CD4-positive, CD25-positive, alpha-beta regulatory T cell (primary cell): ENCODE results near the gene NTM. TPM values are rescaled to one million over a fixed set of nuclear protein-coding genes. Genes with fewer than 3 reads are reported as not detected.

Experiments
- ATAC-seq, 2 donors: fragments of 150-1000 bp; cut with Tn5 transposase; one replicate each; pipeline ENCODE4 v1.10.0; 2021; ENCODE audit warnings: low read depth in 2 of 2, moderate number of reproducible peaks in 2 of 2, moderate library complexity in 1 of 2
- DNase-seq, 3 donors: peaks; one replicate each; pipeline versions ENCODE4 v3.0.0 to v3.0.0-alpha.2; 2012 to 2022; ENCODE audit warnings: mixed read lengths in 1 of 3
- H3K27ac ChIP-seq: one replicate; pipeline ENCODE4 v1.7.0; 2013; ENCODE audit warnings: mild to moderate bottlenecking, low read length; ENCODE audit not compliant: insufficient read depth, poor library complexity, severe bottlenecking
- H3K27me3 ChIP-seq: one replicate; pipeline ENCODE4 v1.7.0; 2013; ENCODE audit warnings: low read length; ENCODE audit not compliant: control insufficient read depth, insufficient read depth
- H3K36me3 ChIP-seq: one replicate; pipeline ENCODE4 v1.7.0; 2013; ENCODE audit warnings: mild to moderate bottlenecking, low read length, moderate library complexity; ENCODE audit not compliant: control insufficient read depth, insufficient read depth
- H3K4me1 ChIP-seq: 2 replicates; pipeline ENCODE4 v1.7.0; 2013; ENCODE audit warnings: mild to moderate bottlenecking, low read length; ENCODE audit not compliant: insufficient read depth, control insufficient read depth, poor library complexity, severe bottlenecking
- H3K4me3 ChIP-seq: one replicate; pipeline ENCODE4 v1.7.0; 2013; ENCODE audit warnings: low read depth, mild to moderate bottlenecking, low read length, moderate library complexity
- H3K9me3 ChIP-seq, 2 experiments: 1 replicate in 1 of 2; 2 replicates in 1 of 2; pipeline ENCODE4 v1.7.0; 2013; ENCODE audit warnings: low read length in 2 of 2, mild to moderate bottlenecking in 1 of 2, moderate library complexity in 1 of 2; ENCODE audit not compliant: control insufficient read depth in 2 of 2
- H3K27ac Mint-ChIP-seq, 3 donors: one replicate each; pipeline ENCODE4 v1.8.0; 2020 to 2022; ENCODE audit warnings: mild to moderate bottlenecking in 3 of 3, mixed read lengths in 3 of 3, moderate library complexity in 2 of 3
- H3K27me3 Mint-ChIP-seq: one replicate; pipeline ENCODE4 v1.8.0; 2022; ENCODE audit warnings: mild to moderate bottlenecking, mixed read lengths
- H3K36me3 Mint-ChIP-seq: one replicate; pipeline ENCODE4 v1.8.0; 2020; ENCODE audit warnings: mixed read lengths
- H3K4me1 Mint-ChIP-seq, 4 donors: one replicate each; pipeline ENCODE4 v1.8.0; 2020 to 2022; ENCODE audit warnings: mixed read lengths in 4 of 4, mild to moderate bottlenecking in 1 of 4
- H3K4me3 Mint-ChIP-seq, 4 donors: one replicate each; pipeline ENCODE4 v1.8.0; 2020 to 2022; ENCODE audit warnings: mild to moderate bottlenecking in 4 of 4, mixed read lengths in 4 of 4, moderate library complexity in 3 of 4
- H3K9me3 Mint-ChIP-seq, 7 donors: one replicate each; pipeline ENCODE4 v1.8.0; 2020 to 2022; ENCODE audit warnings: mixed read lengths in 7 of 7, mild to moderate bottlenecking in 3 of 7, moderate library complexity in 2 of 7
- polyA plus RNA-seq, 4 donors: library from polyadenylated mRNA; unstranded; fragments of 300-500 nt; fragmentation: Illumina TruSeq; gene quantifications; one replicate each; pipeline ENCODE4 v1.2.3, GENCODE V29; 2021
- total RNA-seq: library from RNA; stranded (reverse); gene quantifications from one replicate; pipeline ENCODE4 v1.2.3, GENCODE V29; 2022

Gene NTM
- total and polyA plus RNA-seq, 5 donors from 2014 or later = 1.3 TPM; not detected in 4

DNA sequence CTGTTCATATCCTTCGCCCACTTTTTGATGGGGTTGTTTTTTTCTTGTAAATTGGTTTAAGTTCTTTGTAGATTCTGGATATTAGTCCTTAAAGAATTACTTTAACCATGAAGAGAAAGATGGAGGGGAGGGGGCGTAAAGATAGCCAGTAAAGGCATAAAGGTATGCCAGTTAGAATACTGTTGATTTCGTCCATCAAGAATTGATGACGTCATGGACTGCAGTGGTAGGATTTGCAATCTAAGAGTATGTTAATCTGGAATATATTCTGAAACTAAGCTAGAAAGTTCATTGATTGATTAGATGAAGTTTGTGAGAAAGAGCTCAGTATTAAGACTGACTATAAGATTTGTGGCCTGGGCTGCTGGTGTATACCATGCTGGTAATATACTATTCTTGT lies 856.1 kb downstream of the NTM start:
- Histone ChIP-seq H3K4me3 (no peak overlapping the region), H3K27ac (no peak overlapping the region), H3K36me3 (no peaks in the 10 kb centered on the region), H3K4me1 (no peaks in the 10 kb centered on the region), H3K27me3 (no peaks in the 10 kb centered on the region), H3K9me3 (no peaks in the 10 kb centered on the region)
- H3K36me3 Mint-ChIP-seq = no peaks in the 10 kb centered on the region
- DNase-seq (no peak), ATAC-seq (no peak)
- H3K27me3 Mint-ChIP-seq = peaks cover 9% of the 10 kb centered on the region
- no peak overlapping the region for H3K27ac Mint-ChIP-seq
- no peak overlapping the region for H3K4me3 Mint-ChIP-seq
- H3K9me3 Mint-ChIP-seq = peaks cover 0 to 13% (median 6%) of the 10 kb centered on the region in 7 donors
- H3K4me1 Mint-ChIP-seq = no peaks in the 10 kb centered on the region

DNA sequence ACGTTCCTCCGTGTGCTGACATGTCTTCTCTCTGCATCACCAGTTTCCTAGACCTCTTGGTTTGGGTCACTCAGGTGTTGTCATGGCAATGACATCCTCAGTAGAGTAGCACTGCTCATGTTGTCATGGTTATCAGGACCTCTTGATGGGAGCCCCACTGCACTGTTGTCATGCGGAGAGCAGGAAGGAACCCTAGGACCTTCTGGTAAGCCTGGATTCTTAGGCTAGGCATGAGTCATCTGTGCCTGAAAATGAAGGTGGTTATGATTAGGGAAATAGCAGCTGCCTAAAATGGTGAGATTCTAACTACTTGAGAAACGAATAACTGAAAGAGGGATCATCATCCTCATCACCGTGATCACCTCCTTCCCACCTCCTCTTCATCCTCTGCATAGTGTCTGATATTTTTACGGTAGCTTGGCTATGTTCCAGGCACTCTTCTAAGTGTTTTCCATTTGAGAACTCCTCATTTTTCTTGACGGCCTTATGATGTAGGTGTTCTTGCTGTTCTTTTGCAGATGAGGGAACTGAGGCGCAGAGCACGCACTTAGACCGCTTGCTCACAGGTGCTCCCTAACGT lies 858.4 kb downstream of the NTM start:
- H3K27me3 Mint-ChIP-seq = peaks cover 7% of the 10 kb centered on the region
- no peaks in the 10 kb centered on the region for H3K27me3 ChIP-seq
- H3K27ac Mint-ChIP-seq = no peak overlapping the region
- H3K9me3 ChIP-seq = no peaks in the 10 kb centered on the region
- no peaks in the 10 kb centered on the region for H3K36me3 Mint-ChIP-seq
- H3K4me3 ChIP-seq = no peak overlapping the region
- no peaks in the 10 kb centered on the region for H3K4me1 ChIP-seq
- H3K36me3 ChIP-seq = no peaks in the 10 kb centered on the region
- no peak overlapping the region for H3K4me3 Mint-ChIP-seq
- peaks cover 0 to 14% (median 4%) of the 10 kb centered on the region in 7 donors for H3K9me3 Mint-ChIP-seq
- H3K27ac ChIP-seq = no peak overlapping the region
- ATAC-seq (no peak), DNase-seq (no peak)
- H3K4me1 Mint-ChIP-seq = no peaks in the 10 kb centered on the region

DNA sequence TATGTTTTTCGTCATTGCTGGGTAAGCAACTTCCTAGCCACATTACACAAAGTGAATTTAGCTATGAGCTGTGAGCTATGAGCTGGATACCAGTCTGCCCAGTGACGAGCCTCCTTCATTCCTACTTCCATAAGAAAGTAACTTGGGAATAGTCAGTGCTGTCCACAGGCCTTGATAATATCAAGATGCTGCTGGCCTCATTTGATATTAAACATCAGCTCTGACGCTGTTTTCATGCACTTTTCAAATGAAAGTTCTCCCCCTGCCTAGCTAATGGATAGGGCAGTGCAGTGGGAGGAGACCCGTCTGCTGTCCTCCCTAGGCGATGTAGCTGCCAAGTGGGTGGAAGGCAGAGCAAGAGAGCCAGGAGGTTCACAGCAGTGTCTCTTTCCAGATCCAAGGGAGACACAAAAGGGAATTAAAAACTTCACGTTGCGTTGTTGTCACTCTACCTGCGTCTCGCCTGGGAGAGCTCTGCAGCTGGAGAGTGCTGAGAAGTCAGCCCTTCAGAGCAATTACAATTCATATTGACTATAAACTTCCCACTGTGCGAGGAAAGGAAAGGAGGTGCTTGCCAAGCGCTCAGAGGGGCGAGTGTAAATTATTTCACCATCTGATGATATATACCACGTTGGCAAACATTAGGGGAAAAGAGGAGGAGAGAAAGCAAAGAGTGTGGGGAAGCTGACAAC lies 861.4 kb downstream of the NTM start:
- Histone ChIP-seq H3K4me3 (no peak overlapping the region), H3K27ac (no peak overlapping the region), H3K9me3 (no peaks in the 10 kb centered on the region), H3K27me3 (no peaks in the 10 kb centered on the region), H3K4me1 (no peaks in the 10 kb centered on the region), H3K36me3 (no peaks in the 10 kb centered on the region)
- Mint-ChIP-seq H3K36me3 (no peaks in the 10 kb centered on the region), H3K27ac (no peak overlapping the region), H3K4me3 (no peak overlapping the region), H3K27me3 (peaks cover 10% of the 10 kb centered on the region), H3K4me1 (no peaks in the 10 kb centered on the region), H3K9me3 (peaks cover 0 to 18% (median 0%) of the 10 kb centered on the region in 7 donors)
- DNase-seq (no peak), ATAC-seq (no peak)

DNA sequence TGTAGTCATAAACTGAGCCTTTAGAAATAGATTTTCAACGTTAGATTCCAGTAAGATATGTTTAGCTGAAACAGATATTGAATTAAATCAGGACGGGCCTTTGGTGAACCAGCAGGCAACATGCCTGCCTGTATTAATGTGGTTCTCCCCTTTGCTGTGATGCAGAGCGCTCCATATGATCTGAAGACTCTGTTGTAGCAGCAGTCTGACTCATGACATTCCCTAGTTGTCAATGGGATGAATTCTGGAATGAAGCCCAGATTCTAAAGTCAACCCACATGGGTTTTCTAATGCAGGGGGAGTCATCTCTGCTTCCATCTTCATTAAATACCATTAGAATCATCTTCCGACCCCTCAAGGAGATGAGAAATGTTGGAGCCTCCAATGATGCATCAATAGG lies 864.5 kb downstream of the NTM start:
- H3K4me3 Mint-ChIP-seq = no peak overlapping the region
- Histone ChIP-seq H3K4me1 (no peaks in the 10 kb centered on the region), H3K9me3 (no peaks in the 10 kb centered on the region), H3K36me3 (no peaks in the 10 kb centered on the region), H3K4me3 (no peak overlapping the region), H3K27me3 (no peaks in the 10 kb centered on the region), H3K27ac (no peak overlapping the region)
- no peaks in the 10 kb centered on the region for H3K4me1 Mint-ChIP-seq
- no peak for DNase-seq
- peaks cover 10% of the 10 kb centered on the region for H3K27me3 Mint-ChIP-seq
- H3K27ac Mint-ChIP-seq = no peak overlapping the region
- no peaks in the 10 kb centered on the region for H3K36me3 Mint-ChIP-seq
- ATAC-seq = no peak
- peaks cover 0 to 8% (median 2%) of the 10 kb centered on the region in 7 donors for H3K9me3 Mint-ChIP-seq

DNA sequence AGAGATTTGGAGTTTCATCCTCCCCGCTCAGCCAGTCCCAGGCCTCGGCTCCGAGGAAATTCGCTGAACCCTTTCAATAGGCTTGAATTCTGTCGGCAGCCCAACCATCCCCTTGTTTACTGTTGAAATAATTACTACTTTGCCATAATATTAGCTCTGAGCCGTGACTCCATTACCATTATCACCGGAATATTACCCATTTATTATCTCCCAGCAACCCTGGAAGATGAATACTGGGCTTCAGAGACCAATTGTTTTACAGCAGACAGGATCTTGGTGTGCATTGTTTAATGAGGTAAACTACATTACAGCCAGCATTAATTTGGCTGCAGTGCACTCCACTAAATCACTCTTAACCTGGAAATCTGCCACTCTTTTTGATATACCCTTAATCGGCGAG lies 867.4 kb downstream of the NTM start:
- peaks cover 0 to 8% (median 2%) of the 10 kb centered on the region in 7 donors for H3K9me3 Mint-ChIP-seq
- Histone ChIP-seq H3K27me3 (no peaks in the 10 kb centered on the region), H3K4me1 (no peaks in the 10 kb centered on the region), H3K36me3 (no peaks in the 10 kb centered on the region), H3K9me3 (no peaks in the 10 kb centered on the region), H3K27ac (no peak overlapping the region), H3K4me3 (no peak overlapping the region)
- no peaks in the 10 kb centered on the region for H3K36me3 Mint-ChIP-seq
- no peak overlapping the region for H3K27ac Mint-ChIP-seq
- H3K4me3 Mint-ChIP-seq = no peak overlapping the region
- ATAC-seq (no peak), DNase-seq (no peak)
- peaks cover 10% of the 10 kb centered on the region for H3K27me3 Mint-ChIP-seq
- H3K4me1 Mint-ChIP-seq = no peaks in the 10 kb centered on the region

DNA sequence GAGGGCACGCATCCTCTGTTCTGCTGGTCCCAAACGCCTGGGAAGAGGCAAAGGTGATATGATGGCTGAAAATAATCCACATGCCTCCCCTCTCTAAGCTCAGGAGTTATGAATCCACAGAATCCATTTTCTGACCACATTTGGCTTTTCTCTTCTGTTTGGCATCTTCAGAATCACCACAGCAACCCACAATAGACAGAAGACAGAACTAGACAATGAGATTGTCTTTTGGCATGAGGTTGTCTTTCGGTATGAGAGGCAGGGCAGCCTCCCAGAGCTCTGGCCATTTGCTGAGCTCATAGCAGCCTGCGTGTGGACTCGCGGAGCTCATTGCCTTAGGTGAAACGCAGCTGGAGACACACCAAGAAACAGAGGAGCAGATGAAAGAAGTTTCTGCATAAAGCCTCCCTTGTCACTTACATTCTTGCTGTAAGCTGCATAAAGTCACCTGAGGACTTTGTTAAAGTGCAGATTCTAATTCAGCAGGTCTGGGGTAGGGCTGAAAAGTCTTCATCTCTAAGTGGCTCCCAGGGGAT lies 868.0 kb downstream of the NTM start:
- ATAC-seq (no peak), DNase-seq (no peak)
- Histone ChIP-seq H3K27me3 (no peaks in the 10 kb centered on the region), H3K9me3 (no peaks in the 10 kb centered on the region), H3K27ac (no peak overlapping the region), H3K4me3 (no peak overlapping the region), H3K36me3 (no peaks in the 10 kb centered on the region), H3K4me1 (no peaks in the 10 kb centered on the region)
- Mint-ChIP-seq H3K27me3 (peaks cover 10% of the 10 kb centered on the region), H3K27ac (no peak overlapping the region), H3K4me3 (no peak overlapping the region), H3K9me3 (peaks cover 0 to 5% (median 2%) of the 10 kb centered on the region in 7 donors), H3K4me1 (no peaks in the 10 kb centered on the region), H3K36me3 (no peaks in the 10 kb centered on the region)

DNA sequence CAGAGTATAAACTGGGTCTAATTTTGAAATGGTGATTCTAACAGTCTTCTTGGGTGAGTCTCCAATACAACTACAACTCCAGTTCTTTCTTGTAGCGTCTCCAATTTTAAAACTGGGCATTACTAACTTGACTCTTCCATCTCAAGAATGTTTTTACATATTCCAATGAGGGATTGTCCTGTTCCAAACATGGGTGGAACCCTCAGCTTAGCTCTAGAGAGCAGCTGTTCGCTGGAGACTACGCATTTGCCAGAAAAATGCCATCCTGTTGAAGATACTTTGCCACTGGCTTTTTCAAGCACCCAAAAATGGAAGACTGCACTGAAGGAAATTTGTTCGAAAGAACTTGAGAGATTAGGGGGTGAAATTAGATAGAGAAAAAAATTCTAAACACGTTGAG lies 870.0 kb downstream of the NTM start:
- Mint-ChIP-seq H3K4me1 (no peaks in the 10 kb centered on the region), H3K4me3 (no peak overlapping the region), H3K36me3 (no peaks in the 10 kb centered on the region), H3K9me3 (peaks cover 0 to 5% (median 2%) of the 10 kb centered on the region in 7 donors), H3K27me3 (peaks cover 10% of the 10 kb centered on the region), H3K27ac (no peak overlapping the region)
- no peak overlapping the region for H3K27ac ChIP-seq
- no peaks in the 10 kb centered on the region for H3K36me3 ChIP-seq
- no peaks in the 10 kb centered on the region for H3K4me1 ChIP-seq
- ATAC-seq (no peak), DNase-seq (no peak)
- H3K4me3 ChIP-seq = no peak overlapping the region
- H3K27me3 ChIP-seq = no peaks in the 10 kb centered on the region
- no peaks in the 10 kb centered on the region for H3K9me3 ChIP-seq

DNA sequence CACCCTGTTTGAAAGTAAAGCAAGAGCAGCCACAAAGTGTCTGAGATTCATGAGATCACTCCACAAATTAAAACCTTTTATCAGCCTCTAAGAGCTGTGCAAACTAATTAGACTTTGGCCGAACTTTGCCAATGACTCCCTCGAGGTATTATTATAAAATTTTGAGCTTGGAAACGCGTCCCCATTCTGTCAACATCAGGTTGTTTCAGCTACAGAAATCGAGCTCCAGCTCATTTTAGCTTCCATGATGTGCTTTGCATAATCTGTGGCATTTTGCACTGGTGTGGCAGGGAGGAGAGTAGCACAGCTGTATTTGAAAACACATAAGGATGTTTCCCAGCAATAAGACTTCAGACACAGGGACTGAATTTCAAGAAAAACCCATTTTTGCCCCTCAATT lies 872.2 kb downstream of the NTM start:
- H3K27me3 Mint-ChIP-seq = peaks cover 4% of the 10 kb centered on the region
- Histone ChIP-seq H3K4me1 (no peaks in the 10 kb centered on the region), H3K9me3 (no peaks in the 10 kb centered on the region), H3K27me3 (no peaks in the 10 kb centered on the region), H3K36me3 (no peaks in the 10 kb centered on the region), H3K27ac (no peak overlapping the region), H3K4me3 (no peak overlapping the region)
- ATAC-seq (no peak), DNase-seq (no peak)
- H3K9me3 Mint-ChIP-seq = peaks cover 0 to 5% (median 1%) of the 10 kb centered on the region in 7 donors
- no peaks in the 10 kb centered on the region for H3K4me1 Mint-ChIP-seq
- no peak overlapping the region for H3K27ac Mint-ChIP-seq
- no peak overlapping the region for H3K4me3 Mint-ChIP-seq
- no peaks in the 10 kb centered on the region for H3K36me3 Mint-ChIP-seq
